ENCODE results near the gene TP53TG3E. TPM values are rescaled to one million over a fixed set of nuclear protein-coding genes. Genes with fewer than 3 reads are reported as not detected.
"Not testable (repeated sequence)": the region's sequence is repeated elsewhere in the genome, so short reads cannot be mapped to it uniquely, and the experiment has no call there.

Gene TP53TG3E
- total and polyA plus RNA-seq, 2 of the 13 experiments (the other 11 are each of a cell fraction or from before 2014, with no cell fraction given): not detected

- H3K9me3 ChIP-seq (ENCODE audit: low read length): peaks cover 16% of the 10 kb centered on the region
- H3K9ac ChIP-seq (ENCODE audit: insufficient read depth, low read depth, low read length); H2AFZ ChIP-seq (ENCODE audit: low read length); H3K79me2 ChIP-seq (ENCODE audit: insufficient read depth, low read length); CTCF ChIA-PET (ENCODE audit: low intra/inter-chr PET ratio, low total read pairs); BruUV-seq (replicated peaks); H3K4me2 ChIP-seq (ENCODE audit: low read depth, low read length); H4K20me1 ChIP-seq (ENCODE audit: insufficient read depth, low read length); in situ Hi-C loops (cut with HindIII; ENCODE audit: extremely low pct_ligation_motif_present, low pct_unique_long_range_greater_than_20kb); POLR2A ChIA-PET; H3K4me3 ChIP-seq (replicated peaks in 1 of 3; ENCODE audit: insufficient read depth in 1 of 3, low read depth in 2 of 3, low read length in 3 of 3); H3K4me1 ChIP-seq (ENCODE audit: insufficient read depth, low read length); H3K27me3 ChIP-seq (ENCODE audit: control insufficient read depth in 1 of 2, insufficient read depth in 2 of 2, low read length in 2 of 2); H3K36me3 ChIP-seq (replicated peaks in 1 of 2; ENCODE audit: control insufficient read depth in 1 of 2, insufficient read depth in 2 of 2, low read length in 2 of 2); FAIRE-seq; H3K27ac ChIP-seq (ENCODE audit: extremely low read length, insufficient read depth, low read length); intact Hi-C loops (cut with micrococcal nuclease; ENCODE audit: unreplicated experiment): not testable (repeated sequence)
- 27% methylated on average over 3 of the region's 4 CpGs for WGBS (ENCODE audit: low lambda C conversion rate)
- TF ChIP-seq HNRNPLL (IDR thresholded peaks at IDR 0.05; ENCODE audit: low read depth, low read length, poor library complexity, severe bottlenecking): peak; percentile 26
- ATAC-seq (peak; percentile 91), DNase-seq (ENCODE audit: low spot score) (peak; percentile 1)
Observed at GRCh38 chr16:33339093-33340061, 35.3 kb downstream of the TP53TG3E start.

Small RNA genes within 50 kb of the gene (small RNA-seq; reads per million reads assigned to genes)
- gene AC141257.3 (ENCODE audit: insufficient read depth in 2 of 3, insufficient read length in 3 of 3, low read depth in 2 of 3, low replicate concordance in 1 of 3): 0 reads per million in 3 experiments

Other genes with a start within 250 kb of the TP53TG3E start
- gene TP53TG3C, start 110.1 kb upstream of the TP53TG3E start, total RNA-seq (2016; rRNA removed; fragmentation: Illumina TruSeq; extraction: Trizol): not detected in 2 replicates
- gene TP53TG3C, start 110.1 kb upstream of the TP53TG3E start, polyA plus RNA-seq (2011; rRNA removed): not detected in 2 replicates
- not detected in 2 replicates for gene TP53TG3B, start 56.5 kb downstream of the TP53TG3E start, total RNA-seq (2016; rRNA removed; fragmentation: Illumina TruSeq; extraction: Trizol)
- gene TP53TG3B, start 56.5 kb downstream of the TP53TG3E start, polyA plus RNA-seq (2011; rRNA removed): not detected in 2 replicates
- not detected in 2 replicates for gene TP53TG3F, start 155.3 kb downstream of the TP53TG3E start, total RNA-seq (2016; rRNA removed; fragmentation: Illumina TruSeq; extraction: Trizol)
- gene TP53TG3F, start 155.3 kb downstream of the TP53TG3E start, polyA plus RNA-seq (2011; rRNA removed): not detected in 2 replicates